GM19455 (cell line): ENCODE measurements around the gene GNA14.
"Not testable (repeated sequence)": the region's sequence is repeated elsewhere in the genome, so short reads cannot be mapped to it uniquely, and the experiment has no call there.

Source experiments
- ATAC-seq: cut with Tn5 transposase; IDR thresholded peaks from one replicate; pipeline ENCODE4 v1.9.1; 2021; ENCODE audit not compliant: unreplicated experiment

Gene GNA14

GRCh38 chr9:77647267-77648233 is 572 bp downstream of the GNA14 start:
- ATAC-seq: no peak

GRCh38 chr9:77643871-77644270 is 4.3 kb downstream of the GNA14 start:
- no peak for ATAC-seq

- no peak for ATAC-seq
These were observed 7.2 kb downstream of the GNA14 start for GRCh38 chr9:77640741-77641580.

- no peak for ATAC-seq
These were observed 15.5 kb downstream of the GNA14 start for GRCh38 chr9:77632652-77633051.

GRCh38 chr9:77628864-77629263 is 19.3 kb downstream of the GNA14 start:
- not testable (repeated sequence) for ATAC-seq

GRCh38 chr9:77616191-77616590 is 31.9 kb downstream of the GNA14 start:
- ATAC-seq: no peak

GRCh38 chr9:77614645-77615044 is 33.5 kb downstream of the GNA14 start:
- no peak for ATAC-seq

- ATAC-seq: no peak
These were observed 41.6 kb downstream of the GNA14 start for GRCh38 chr9:77606526-77606925.

- no peak for ATAC-seq
These were observed 42.5 kb downstream of the GNA14 start for GRCh38 chr9:77605449-77606220.

- no peak for ATAC-seq
These were observed 43.8 kb downstream of the GNA14 start for GRCh38 chr9:77604316-77604715.

GRCh38 chr9:77602852-77603251 is 45.3 kb downstream of the GNA14 start:
- ATAC-seq: no peak

- ATAC-seq: no peak
These were observed 46.5 kb downstream of the GNA14 start for GRCh38 chr9:77601476-77602099.

- no peak for ATAC-seq
These were observed 47.3 kb downstream of the GNA14 start for GRCh38 chr9:77600810-77601209.

GRCh38 chr9:77599492-77599891 is 48.6 kb downstream of the GNA14 start:
- ATAC-seq: no peak

GRCh38 chr9:77598991-77599390 is 49.1 kb downstream of the GNA14 start:
- no peak for ATAC-seq

GRCh38 chr9:77598524-77598923 is 49.6 kb downstream of the GNA14 start:
- no peak for ATAC-seq

GRCh38 chr9:77597057-77597456 is 51.1 kb downstream of the GNA14 start:
- ATAC-seq: no peak

GRCh38 chr9:77595426-77596095 is 52.6 kb downstream of the GNA14 start:
- ATAC-seq: no peak

GRCh38 chr9:77594963-77595362 is 53.2 kb downstream of the GNA14 start:
- no peak for ATAC-seq

- no peak for ATAC-seq
These were observed 54.6 kb downstream of the GNA14 start for GRCh38 chr9:77593528-77593927.
